ENCODE data around the gene PNPLA1.

The PNPLA1 gene

DNA sequence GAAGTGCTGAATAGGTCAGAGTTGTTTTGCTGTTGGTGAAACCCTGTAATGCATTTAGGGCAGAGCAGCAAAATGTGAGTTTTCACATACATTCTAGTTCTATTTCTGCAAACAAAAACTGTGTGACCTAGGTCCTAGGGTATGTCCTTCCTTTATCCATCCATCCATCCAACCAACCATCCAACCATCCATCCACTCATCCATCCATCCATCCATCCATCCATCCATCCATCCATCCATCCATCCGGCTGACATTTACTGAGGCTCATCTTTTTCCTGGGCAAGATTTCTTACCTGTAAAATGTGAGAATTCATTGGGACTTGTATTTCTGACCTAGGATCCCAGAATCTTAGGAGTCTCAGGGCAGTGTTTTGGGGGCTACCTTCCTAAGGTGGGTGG is 14.5 kb downstream of the PNPLA1 start:
- no peak for DNase-seq (ENCODE audit: low read depth in 1 of 2, low spot score in 1 of 2)

DNA sequence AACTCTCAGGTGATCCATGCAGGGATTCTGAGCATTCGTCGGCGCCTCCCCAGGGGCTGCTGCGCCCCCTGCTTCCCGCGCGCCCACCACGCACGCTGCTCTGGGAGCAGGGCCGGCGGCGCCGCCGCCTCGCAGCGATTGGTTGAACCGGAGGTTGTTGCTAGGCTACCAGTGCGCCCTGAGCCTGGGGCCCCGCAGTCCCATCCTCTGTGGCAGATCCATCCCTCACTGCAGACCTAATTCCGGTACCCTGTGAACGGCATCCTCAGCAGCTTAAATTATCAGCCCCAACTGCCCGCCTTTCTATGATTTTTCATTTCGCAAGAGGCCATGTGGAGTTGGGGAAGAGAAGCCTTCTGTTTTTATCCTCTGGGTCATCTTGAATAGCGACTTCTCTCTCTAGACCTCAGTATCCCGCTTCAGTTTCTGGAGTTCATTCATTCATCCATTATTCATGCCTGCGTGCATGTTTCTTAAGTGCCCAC is 15.4 kb downstream of the PNPLA1 start:
- DNase-seq (ENCODE audit: low read depth in 1 of 2, low spot score in 1 of 2), result no peak

DNA sequence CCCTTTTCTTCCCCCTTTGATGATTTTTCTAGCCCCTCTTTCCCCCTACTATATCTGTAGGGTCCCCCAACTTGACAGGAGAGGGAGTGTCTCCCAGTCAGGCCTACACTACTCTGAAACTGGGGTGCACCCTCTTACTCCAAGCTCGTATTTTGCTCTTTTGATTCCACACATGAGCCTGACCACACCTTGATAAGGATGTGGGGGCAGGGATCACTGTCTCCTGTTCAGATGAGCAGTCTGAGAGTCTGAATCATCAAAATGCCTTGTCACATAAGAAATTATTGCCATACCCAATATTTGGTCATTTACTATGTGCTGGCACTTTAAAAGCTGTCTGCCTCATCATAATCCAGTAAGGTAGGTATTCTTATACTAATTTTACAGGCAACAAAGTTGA is 15.9 kb downstream of the PNPLA1 start:
- no peak for DNase-seq (ENCODE audit: low read depth in 1 of 2, low spot score in 1 of 2)

DNA sequence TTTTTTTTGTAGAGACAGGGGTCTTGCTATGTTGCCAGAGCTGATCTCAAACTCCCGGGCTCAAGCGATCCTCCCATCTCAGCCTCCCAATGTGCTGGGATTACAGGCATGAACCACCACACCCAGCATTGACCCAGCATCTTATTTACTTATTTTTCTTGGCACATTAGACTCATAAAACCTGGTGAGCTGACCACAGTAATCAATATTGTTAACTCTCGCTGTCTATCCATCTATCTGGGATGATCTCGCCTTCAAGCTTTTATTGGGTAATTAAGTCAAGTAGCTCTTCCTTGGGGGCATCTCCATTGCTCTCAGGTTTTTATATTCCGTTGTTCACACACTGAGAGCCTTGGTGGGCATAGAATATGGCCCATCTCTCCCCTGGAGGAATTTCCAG is 17.0 kb downstream of the PNPLA1 start:
- no peak for DNase-seq (ENCODE audit: low read depth in 1 of 2, low spot score in 1 of 2)

DNA sequence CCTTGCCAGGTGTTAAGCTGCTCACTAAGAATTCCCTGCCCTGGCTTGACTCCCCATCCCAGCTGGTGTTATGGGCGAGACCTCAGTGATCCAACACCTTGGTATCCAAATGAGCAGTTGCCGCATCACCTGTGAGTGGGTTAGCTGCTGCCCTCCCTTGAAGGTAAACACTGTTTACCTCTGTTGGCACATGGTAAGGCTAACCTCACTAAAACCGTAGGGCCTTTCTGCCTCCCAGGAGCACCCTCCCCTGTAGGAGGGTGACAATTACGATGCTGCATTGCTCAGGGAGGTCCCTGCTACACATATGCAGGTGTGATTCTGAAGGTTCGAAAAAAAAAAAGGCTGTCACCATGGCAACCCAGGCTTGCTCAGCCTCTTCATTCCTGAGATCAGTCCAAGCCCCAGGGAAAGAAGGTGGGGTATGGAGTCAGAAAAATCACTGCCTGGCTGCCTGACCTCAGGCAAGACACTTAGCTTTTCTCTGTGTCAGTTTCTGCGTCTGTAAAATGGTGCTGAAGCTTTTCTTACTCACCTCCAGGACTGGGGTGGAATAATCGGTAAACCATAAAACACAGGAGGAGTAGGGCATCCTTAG is 19.5 kb downstream of the PNPLA1 start:
- no peak for DNase-seq (ENCODE audit: low read depth in 1 of 2, low spot score in 1 of 2)

DNA sequence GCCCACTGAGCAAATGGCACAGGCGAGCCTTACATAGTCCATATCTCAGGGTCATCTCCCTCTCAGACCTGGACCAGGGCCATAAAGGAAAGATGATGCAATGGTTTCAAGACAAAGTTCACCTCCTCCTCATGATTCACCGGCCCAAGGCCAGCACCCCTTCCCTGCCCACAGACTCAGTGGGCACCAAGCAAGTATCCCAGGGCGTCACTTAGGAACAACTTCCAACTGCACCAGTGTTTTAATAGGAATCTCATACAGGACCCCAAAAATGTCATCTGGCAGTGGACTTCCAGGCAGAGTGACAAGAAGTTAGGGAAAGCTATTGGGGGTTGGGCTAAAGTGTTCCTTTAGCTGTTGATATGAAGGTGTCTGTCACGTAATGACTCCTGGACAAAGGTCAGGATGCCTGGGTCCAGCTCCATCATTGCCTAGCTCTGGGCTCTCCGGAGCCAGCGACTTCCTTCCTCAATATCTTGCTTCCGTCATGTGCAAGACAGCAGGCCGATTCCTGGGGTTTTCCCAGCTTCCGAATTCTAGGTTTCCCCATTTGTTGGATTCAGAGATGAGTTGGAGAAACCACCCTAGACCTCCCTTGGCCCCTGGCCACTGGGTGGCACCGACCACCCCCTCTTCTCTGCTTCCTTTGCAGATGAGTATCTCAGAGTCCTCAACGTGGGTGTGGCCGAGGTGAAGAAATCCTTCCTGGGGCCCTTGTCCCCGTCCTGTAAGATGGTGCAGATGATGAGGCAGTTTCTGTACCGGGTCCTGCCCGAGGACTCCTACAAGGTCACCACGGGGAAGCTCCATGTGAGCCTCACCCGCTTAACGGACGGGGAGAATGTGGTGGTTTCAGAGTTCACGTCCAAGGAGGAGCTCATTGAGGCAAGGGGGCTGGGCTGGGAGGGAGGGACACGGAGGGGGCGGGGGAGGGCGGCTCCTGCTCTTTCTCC is 21.1 kb downstream of the PNPLA1 start:
- DNase-seq (ENCODE audit: low read depth in 1 of 2, low spot score in 1 of 2), result no peak

DNA sequence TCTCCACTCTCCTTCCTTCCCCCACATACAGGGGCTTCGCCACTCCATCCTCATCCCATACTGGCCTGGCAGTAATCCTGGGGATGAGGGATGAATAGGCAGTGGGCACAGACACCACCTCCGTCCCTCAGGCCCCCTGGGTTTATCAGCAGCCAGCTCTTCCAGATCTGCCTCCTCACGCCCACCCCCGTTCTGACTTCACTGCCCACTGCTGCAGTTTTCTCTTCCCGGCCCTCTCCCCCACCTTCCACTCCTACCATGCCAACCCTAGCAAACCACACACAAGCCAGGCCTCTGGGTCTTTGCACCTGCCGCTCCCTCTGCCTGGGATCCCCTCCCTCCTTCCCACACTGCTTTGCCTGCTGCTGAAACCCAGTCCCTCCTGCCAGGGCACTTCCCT is 22.3 kb downstream of the PNPLA1 start:
- no peak for DNase-seq (ENCODE audit: low read depth in 1 of 2, low spot score in 1 of 2)

DNA sequence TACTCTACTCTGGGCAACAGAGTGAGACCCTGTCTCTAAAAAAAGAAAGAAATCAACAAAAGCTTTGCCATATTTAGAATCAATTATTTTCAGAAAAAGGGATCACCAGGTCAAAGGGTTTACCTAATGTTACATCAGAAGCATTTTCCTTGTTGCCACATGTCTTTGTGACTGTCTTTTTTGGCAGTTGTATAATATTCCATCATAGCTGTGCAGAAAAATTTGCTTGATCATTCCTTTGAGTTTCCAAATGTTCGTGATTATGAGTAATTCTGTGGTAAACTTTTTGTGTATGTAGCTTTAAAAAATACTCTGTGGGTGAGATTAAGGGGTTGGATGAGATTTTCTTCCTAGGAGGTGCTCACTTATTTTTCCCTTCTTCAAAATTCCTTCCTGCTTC is 26.4 kb downstream of the PNPLA1 start:
- DNase-seq (ENCODE audit: low read depth in 1 of 2, low spot score in 1 of 2), result no peak

DNA sequence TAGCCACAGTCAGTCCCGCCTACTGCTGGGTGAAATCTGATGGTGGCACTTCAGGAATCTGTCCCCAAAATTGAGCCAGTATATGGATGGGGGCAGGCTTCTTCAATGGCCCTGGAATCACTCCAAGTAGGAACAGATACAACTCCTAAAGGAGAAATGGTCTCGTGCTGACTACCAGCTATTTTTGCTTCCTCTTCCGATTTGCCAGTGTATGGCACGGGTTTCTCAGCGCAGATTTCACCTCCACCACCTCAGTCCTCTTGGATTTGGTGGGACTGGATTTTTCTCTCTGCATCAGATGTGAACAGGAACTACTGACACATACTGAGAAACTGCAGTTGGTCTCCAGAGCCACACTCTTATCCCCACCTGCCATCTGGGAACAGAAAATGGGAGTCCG is 27.2 kb downstream of the PNPLA1 start:
- DNase-seq (ENCODE audit: low read depth in 1 of 2, low spot score in 1 of 2), result no peak

DNA sequence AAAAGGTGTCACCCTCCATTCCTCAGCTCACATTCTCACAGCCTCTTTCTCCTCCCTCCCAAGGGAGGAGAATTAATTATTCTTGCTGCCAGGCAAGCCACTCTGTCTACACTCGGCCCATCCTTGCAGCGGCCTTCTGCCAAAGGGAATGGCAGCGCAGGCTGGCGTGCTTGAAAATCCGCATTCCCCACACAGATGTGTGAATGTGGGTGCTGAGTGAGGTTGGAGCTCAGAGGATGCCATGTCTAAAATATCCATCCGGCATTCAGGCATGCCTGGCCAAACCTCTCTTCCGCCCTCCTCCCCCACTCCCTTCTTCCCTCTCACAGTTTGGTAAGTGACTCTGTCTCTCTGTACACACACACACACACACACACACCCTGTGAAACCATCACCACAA is 27.7 kb downstream of the PNPLA1 start:
- no peak for DNase-seq (ENCODE audit: low read depth in 1 of 2, low spot score in 1 of 2)

DNA sequence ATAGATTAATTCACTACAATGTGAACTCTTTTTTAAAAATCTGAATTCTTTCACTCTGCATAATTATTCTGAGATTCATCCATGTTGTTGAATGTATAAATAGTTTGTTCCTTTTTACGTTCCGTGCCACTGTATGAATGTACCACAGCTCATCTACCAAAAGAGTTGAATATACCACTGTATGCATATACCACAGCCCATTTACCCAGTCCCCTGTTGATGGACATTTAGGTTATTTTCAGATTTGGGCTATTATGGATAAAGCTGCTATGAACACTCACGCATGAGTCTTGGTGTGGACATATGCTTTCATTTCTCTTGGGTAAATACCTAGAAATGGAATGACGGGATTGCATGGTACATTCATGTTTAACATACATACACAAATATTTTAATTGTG is 28.2 kb downstream of the PNPLA1 start:
- DNase-seq (ENCODE audit: low read depth in 1 of 2, low spot score in 1 of 2), result no peak

DNA sequence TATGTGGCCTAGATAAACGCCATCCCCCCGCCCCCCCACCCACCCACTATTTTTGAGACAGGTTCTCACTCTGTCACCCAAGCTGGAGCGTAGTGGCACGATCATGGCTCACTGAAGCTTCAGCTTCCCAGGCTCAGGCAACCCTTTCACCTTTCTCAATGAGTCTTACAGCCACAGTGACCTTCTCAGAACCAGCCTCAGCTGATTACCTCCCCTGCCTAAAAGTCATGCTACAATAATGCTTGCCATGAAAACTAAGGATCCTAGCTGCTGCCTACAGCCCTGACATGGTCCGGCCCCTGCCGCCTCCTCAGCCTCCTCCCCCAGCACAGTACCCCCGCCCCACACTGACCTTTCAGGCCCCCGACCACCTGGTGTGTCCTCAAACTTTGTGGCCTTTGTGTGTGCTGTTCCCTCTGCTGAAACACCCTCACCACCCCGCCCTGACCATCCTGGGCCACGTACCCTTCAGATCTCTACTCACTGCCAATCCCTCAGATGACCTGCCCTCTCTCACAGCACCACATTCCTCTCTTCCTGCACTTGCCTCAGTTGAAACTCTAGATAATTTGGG is 31.3 kb downstream of the PNPLA1 start:
- no peak for DNase-seq (ENCODE audit: low read depth in 1 of 2, low spot score in 1 of 2)

DNA sequence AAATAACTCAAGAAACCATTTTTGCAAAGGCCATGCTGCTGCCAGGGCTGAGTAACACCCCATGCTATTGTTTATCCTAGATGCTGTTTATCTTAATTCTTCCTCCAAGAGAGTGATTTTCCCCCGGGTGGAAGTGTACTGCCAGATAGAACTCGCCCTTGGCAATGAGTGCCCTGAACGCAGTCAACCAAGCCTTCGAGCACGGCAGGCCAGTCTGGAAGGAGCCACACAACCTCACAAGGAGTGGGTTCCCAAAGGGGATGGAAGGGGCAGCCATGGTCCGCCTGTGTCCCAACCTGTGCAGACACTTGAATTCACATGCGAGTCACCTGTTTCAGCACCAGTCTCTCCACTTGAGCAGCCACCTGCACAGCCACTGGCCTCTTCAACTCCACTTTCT is 31.9 kb downstream of the PNPLA1 start:
- DNase-seq (ENCODE audit: low read depth in 1 of 2, low spot score in 1 of 2), result no peak

DNA sequence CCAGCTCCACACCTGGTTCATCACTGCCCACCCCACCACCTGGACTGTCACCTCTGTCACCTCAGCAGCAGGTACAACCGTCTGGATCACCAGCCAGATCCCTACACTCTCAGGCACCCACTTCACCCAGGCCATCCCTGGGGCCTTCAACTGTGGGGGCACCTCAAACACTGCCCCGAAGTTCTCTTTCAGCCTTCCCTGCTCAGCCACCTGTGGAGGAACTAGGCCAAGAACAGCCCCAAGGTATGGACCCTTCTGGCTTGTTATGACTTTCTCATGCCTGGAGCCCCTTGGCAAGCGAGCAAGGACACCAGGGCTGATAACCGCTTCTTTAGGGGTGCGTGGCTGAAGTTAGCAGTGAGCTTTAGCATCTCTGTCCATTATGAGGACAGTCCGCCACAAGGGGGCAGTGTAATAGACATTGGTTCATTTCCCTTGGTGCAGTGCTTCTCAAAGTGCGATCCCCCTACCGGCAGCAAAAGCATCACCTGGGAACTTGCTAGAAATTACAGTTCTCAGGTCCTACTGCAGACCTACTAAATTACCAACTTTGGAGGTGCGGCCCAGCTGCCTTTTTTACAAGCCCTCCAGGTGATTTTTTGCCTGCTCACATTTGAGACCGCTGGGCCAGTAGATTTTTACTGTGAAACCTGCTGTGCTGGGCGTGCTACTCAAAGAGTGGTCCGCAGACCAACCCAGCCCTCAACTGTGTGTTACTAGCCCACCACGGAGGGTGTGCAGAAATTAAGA is 32.5 kb downstream of the PNPLA1 start:
- peak; percentile 88 to 95 for DNase-seq (ENCODE audit: low read depth in 1 of 2, low spot score in 1 of 2)

DNA sequence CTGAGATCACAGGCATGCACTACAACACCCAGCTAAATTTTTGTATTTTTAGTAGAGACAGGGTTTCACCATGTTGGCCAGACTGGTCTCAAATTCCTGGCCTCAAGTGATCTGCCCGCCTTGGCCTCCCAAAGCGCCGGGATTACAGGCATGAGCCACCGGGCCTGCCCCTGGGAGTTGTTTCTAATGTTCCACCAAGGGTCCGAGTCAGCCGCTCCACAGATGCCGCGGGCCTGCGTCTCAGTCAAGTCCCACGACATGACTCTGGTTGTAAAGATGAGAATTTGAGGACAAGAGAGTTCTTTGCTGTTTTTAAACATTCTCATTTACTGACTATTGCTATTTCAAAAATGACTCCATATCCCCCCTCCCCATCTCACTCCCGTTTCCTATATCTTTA is 36.0 kb downstream of the PNPLA1 start:
- no peak for DNase-seq (ENCODE audit: low read depth in 1 of 2, low spot score in 1 of 2)

DNA sequence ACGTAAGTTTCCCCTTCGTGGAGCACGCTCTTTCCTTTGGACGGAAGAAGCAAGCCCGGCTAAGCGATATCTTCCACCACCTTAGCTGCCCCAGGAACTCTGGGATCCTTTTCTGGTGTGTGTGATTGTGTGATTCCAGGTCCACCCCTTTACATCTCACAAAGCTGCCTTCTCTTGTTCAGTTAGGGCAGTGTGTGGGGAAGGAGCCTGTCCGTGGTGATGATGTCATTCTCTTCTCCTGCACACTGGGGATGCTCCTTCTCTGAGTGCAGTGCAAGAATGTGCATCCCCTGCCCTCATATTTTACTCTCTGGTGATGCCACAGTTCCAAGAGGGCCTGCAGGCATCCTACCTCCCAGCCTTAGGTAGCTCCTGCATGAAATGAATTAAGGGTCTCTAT is 36.5 kb downstream of the PNPLA1 start:
- no peak for DNase-seq (ENCODE audit: low read depth in 1 of 2, low spot score in 1 of 2)

DNA sequence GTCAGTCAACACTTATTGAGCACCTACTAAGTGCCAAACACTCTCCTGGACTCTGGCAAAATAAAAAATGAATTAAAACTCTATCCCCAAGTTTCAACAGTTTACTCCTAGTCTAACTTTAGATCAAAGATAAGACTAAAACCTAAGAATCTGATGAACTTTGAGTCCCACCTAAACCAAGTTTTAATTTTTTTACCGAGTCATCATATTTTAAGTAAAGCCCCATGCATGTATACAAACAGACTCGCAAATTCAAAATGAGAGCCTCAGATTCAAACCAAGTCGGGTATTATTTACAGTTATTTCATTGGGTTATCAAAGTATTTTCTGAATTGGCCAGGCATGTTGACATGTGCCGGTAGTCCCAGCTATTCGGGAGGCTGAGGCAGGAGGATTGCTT is 38.7 kb downstream of the PNPLA1 start:
- no peak for DNase-seq (ENCODE audit: low read depth in 1 of 2, low spot score in 1 of 2)

DNA sequence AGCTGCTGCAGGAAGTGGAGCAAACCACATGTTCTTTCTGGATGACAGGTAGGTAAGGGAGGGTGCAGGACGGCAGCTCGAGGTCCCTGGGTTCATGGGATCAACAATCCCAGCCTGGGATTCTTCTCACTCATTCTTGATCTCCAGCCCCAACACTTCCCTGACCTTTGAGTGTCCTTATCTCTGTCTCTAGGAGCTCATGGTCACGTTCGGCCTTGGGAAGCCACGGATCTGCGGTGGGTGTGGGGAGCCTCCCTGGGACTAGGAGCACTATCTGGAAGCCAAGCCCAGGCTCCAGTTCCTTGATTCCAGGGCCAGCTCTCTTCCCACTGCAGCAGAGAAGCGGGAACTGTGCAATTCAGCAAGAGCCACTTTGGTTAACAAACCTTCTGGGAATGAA is 39.3 kb downstream of the PNPLA1 start:
- no peak for DNase-seq (ENCODE audit: low read depth in 1 of 2, low spot score in 1 of 2)

DNA sequence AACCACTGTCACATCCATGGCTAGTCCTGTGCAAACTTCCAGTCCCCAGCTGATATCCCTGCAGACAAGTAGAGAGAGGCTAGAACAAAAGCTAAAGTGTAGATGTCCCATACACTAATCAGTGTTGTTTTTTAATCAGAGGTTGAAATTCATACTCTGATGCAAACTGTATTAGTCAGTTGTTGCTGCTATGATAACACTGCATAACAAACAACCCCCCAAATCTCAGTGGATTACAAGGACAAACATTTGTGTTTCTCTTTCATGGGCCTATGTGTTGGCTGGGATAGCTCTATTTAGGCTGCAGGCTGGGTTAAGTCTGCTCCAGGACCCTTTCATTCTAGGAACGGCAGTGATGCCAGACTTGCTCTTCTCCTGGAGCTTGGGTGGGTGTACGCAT is 40.0 kb downstream of the PNPLA1 start:
- DNase-seq (ENCODE audit: low read depth in 1 of 2, low spot score in 1 of 2), result no peak

DNA sequence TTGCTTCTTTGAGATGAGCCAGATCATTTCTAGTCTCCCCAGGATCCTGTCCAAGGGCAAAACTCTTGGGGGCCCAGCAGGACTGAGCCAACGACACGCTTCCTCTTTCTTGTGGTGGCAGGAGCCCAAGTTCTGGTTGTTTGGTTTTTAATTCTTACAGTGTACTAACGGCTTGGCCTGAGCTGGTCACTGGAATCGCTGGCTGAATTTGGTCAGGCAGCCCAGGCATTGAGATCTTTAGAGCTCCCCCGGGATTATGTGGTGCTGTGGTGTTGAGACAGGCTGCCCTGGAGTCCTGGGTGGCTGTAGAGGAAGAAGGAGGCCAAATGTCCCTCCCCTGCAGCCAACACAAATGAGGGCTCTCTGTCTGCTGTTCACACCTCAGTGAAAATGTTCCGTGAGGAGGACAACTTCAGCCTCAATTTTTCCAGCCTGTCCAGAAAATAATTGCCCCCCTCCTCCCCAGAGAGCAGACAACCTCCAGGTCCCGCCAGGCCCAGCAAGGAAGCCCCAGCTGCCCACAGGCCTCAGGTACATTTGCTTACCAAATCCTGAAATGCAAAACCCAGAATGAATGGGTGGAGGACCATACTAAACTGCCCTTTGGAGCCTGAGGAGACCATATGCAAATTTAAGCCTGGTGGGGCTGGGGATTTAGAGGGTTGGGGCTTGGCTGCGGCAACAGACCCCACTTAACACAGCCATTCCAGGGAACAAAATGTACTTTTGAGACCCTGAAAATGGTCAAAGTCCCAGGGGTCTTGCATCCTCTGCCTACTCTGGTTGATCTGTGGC is 43.2 kb downstream of the PNPLA1 start:
- no peak for DNase-seq (ENCODE audit: low read depth in 1 of 2, low spot score in 1 of 2)

DNA sequence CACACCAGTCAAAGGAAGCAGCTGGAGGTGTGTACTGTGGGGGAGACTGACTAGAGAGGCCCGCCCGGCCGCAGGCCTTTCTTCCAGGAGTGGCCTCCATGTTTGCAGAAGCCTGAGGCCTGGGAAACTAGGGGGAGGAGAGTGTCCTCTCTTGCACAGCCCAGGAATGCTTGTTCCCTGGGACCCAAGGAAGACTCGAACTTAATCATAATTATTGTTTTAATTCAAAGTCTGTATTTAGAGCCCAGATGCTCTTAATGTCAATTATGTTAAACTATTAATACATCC is 43.7 kb downstream of the PNPLA1 start:
- no peak for DNase-seq (ENCODE audit: low read depth in 1 of 2, low spot score in 1 of 2)

Measured in activated CD4-positive, alpha-beta T cell treated with anti-CD3 and anti-CD28 coated beads, Interleukin-2, amount 50 U/mL, for 24 hours (primary cell).